HL-60 (cell line): ENCODE results near the gene SLC35D3.

Experiments used
- CTCF ChIP-seq: IDR thresholded peaks from one replicate; pipeline ENCODE4 v1.5.1; 2011; ENCODE audit warnings: low read length, control low read depth, inconsistent platforms; ENCODE audit not compliant: insufficient read depth
- POLR2AphosphoS5 ChIP-seq: IDR thresholded peaks from 2 replicates; pipeline ENCODE4 v1.6.1; 2012; ENCODE audit warnings: low read depth

- TF ChIP-seq CTCF (no peak), POLR2AphosphoS5 (no peak)
These were observed 48.4 kb upstream of the SLC35D3 start for GRCh38 chr6:136873748-136874147.
